Calu3 (cell line): ENCODE results near the gene RPS19. TPM values are rescaled to one million over a fixed set of nuclear protein-coding genes. Genes with fewer than 3 reads are reported as not detected.
A peak's percentile ranks its signal among the peaks of the same experiment; 100 is the strongest.

ENCODE experiments used
- BruUV-seq: library from RNA; stranded (reverse); fragments of 400-500 nt; replicated peaks from 2 replicates; lab custom pipeline; 2021; lab: Mats Ljungman, UMichigan
- CTCF ChIA-PET: fragments of 300-600 bp; sonication (Branson Sonifier 250); formaldehyde crosslinking; loops from one replicate; lab custom pipeline; 2022; ENCODE audit warnings: antibody characterized with exemption; lab: Charles Lee
- DNase-seq: peaks from one replicate; pipeline ENCODE4 v3.0.0; 2022
- H3K27ac Mint-ChIP-seq: one replicate; pipeline ENCODE4 v1.8.0; 2022; ENCODE audit warnings: mixed read lengths; ENCODE audit not compliant: unreplicated experiment
- H3K27me3 Mint-ChIP-seq: one replicate; pipeline ENCODE4 v1.8.0; 2022; ENCODE audit warnings: mixed read lengths; ENCODE audit not compliant: unreplicated experiment
- H3K36me3 Mint-ChIP-seq: one replicate; pipeline ENCODE4 v1.8.0; 2022; ENCODE audit warnings: mild to moderate bottlenecking, moderate library complexity, mixed read lengths; ENCODE audit not compliant: insufficient read depth, unreplicated experiment
- H3K4me1 Mint-ChIP-seq: one replicate; pipeline ENCODE4 v1.8.0; 2022; ENCODE audit warnings: mild to moderate bottlenecking, low read depth, mixed read lengths; ENCODE audit not compliant: unreplicated experiment
- H3K4me3 Mint-ChIP-seq: one replicate; pipeline ENCODE4 v1.8.0; 2022; ENCODE audit warnings: mild to moderate bottlenecking, low read depth, moderate library complexity, mixed read lengths; ENCODE audit not compliant: unreplicated experiment
- H3K9me3 Mint-ChIP-seq: one replicate; pipeline ENCODE4 v1.8.0; 2022; ENCODE audit warnings: low read depth, mixed read lengths; ENCODE audit not compliant: unreplicated experiment
- CTCF ChIP-seq: fragments of 200-600 bp; IDR thresholded peaks from one replicate; pipeline ENCODE4 v1.8.0; 2022; ENCODE audit warnings: antibody characterized with exemption; ENCODE audit not compliant: unreplicated experiment
- intact Hi-C: fragments of 100-400 bp; cut with micrococcal nuclease; formaldehyde crosslinking; loops from one replicate; pipeline ENCODE4 v1.10.0; 2022; ENCODE audit not compliant: unreplicated experiment
- total RNA-seq: library from RNA; stranded (reverse); gene quantifications from 2 replicates; pipeline ENCODE4 v1.2.3, GENCODE V29; 2022

The RPS19 gene
- total RNA-seq, 1 experiment from 2014 or later, result 2,220 TPM

GRCh38 chr19:41866284-41866683, 6.2 kb downstream of the RPS19 start:
- CTCF ChIA-PET, result no interaction called here
- H3K4me3 Mint-ChIP-seq, result no peak overlapping the region
- no peaks in the 10 kb centered on the region for H3K27me3 Mint-ChIP-seq
- no peaks in the 10 kb centered on the region for H3K9me3 Mint-ChIP-seq
- peaks cover 97% of the 10 kb centered on the region for H3K36me3 Mint-ChIP-seq
- peaks cover 59% of the 10 kb centered on the region for H3K4me1 Mint-ChIP-seq
- DNase-seq, result no peak
- intact Hi-C loops, result no loop called here
- TF ChIP-seq CTCF, result no peak
- BruUV-seq, result no TSS peak
- H3K27ac Mint-ChIP-seq, result peak overlapping the region; percentile 69

- no peaks in the 10 kb centered on the region for H3K9me3 Mint-ChIP-seq
- peak overlapping the region; percentile 56 for H3K27ac Mint-ChIP-seq
- no peak overlapping the region for H3K4me3 Mint-ChIP-seq
- no peaks in the 10 kb centered on the region for H3K27me3 Mint-ChIP-seq
- no peak for TF ChIP-seq CTCF
- intact Hi-C loops, result no loop called here
- no peak for DNase-seq
- peaks cover 48% of the 10 kb centered on the region for H3K4me1 Mint-ChIP-seq
- CTCF ChIA-PET, result no interaction called here
- no TSS peak for BruUV-seq
- peaks cover 97% of the 10 kb centered on the region for H3K36me3 Mint-ChIP-seq
These were observed 8.3 kb downstream of the RPS19 start for GRCh38 chr19:41868120-41868988.

- H3K27ac Mint-ChIP-seq, result no peak overlapping the region
- intact Hi-C loops, result no loop called here
- no peaks in the 10 kb centered on the region for H3K27me3 Mint-ChIP-seq
- H3K36me3 Mint-ChIP-seq, result peaks cover 96% of the 10 kb centered on the region
- no peak overlapping the region for H3K4me3 Mint-ChIP-seq
- H3K4me1 Mint-ChIP-seq, result peaks cover 45% of the 10 kb centered on the region
- no peak for TF ChIP-seq CTCF
- no TSS peak for BruUV-seq
- CTCF ChIA-PET, result no interaction called here
- DNase-seq, result no peak
- H3K9me3 Mint-ChIP-seq, result no peaks in the 10 kb centered on the region
These were observed 8.9 kb downstream of the RPS19 start for GRCh38 chr19:41868989-41869300.

GRCh38 chr19:41869374-41869955, 9.4 kb downstream of the RPS19 start:
- no peak for TF ChIP-seq CTCF
- no peak for DNase-seq
- BruUV-seq, result no TSS peak
- H3K27ac Mint-ChIP-seq, result no peak overlapping the region
- peaks cover 90% of the 10 kb centered on the region for H3K36me3 Mint-ChIP-seq
- no peaks in the 10 kb centered on the region for H3K9me3 Mint-ChIP-seq
- no peak overlapping the region for H3K4me3 Mint-ChIP-seq
- intact Hi-C loops, result no loop called here
- peaks cover 39% of the 10 kb centered on the region for H3K4me1 Mint-ChIP-seq
- CTCF ChIA-PET, result interaction anchor here (2.0 kb wide), 1 partner anchor 9 kb away, joined by 5 read pairs; the partner anchor contains the start of gene RPS19
- no peaks in the 10 kb centered on the region for H3K27me3 Mint-ChIP-seq
